GM18498 (cell line): ENCODE measurements around the gene OSGEP.
A peak's percentile ranks its signal among the peaks of the same experiment; 100 is the strongest.

ENCODE experiments used
- ATAC-seq: cut with Tn5 transposase; IDR thresholded peaks from one replicate; pipeline ENCODE4 v1.9.1; 2021; ENCODE audit warnings: mild to moderate bottlenecking, moderate library complexity; ENCODE audit not compliant: unreplicated experiment

OSGEP gene

DNA sequence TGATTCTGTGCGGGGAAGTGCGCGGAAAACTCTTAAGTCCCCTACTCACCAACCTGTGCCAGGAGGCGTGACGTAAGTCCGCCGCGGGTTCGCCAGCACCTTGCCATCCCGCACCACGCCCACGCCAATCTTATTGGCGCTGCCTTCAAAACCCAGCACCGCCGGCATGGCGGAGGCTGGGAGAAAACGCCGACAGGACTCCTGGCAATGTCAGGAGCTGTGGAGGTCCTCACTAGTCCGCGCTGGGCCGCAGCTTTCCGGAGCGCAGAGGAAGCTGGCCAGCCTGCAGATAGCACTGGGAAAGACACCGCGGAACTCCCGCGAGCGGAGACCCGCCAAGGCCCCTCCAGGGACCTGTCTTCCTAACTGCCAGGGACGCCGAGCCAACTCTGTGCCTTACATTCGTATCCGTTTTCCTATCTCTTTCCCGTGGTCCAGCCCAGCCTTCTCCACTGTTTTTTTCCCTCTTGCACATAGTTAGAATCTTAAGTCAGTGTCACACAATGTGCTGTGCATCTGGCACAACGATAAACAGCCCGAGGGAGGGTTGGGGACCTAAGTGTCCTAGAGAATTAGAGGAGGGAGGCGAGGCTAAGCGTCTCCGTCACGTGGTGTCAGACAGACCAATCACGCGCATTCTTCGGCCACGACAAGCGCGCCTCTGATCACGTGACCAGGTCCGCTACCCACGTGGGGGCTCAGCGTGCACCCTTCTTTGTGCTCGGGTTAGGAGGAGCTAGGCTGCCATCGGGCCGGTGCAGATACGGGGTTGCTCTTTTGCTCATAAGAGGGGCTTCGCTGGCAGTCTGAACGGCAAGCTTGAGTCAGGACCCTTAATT lies at the start of gene OSGEP, which contains the start of gene APEX1:
OSGEP (minus strand) TSS at position 297 of the 839 bp plus-strand sequence; CDS start at position 168, 129 bp downstream.
APEX1 (plus strand) TSS at position 711 of the 839 bp plus-strand sequence. CDS start 420 bp downstream, outside the sequence.
- ATAC-seq = peak; percentile 87

DNA sequence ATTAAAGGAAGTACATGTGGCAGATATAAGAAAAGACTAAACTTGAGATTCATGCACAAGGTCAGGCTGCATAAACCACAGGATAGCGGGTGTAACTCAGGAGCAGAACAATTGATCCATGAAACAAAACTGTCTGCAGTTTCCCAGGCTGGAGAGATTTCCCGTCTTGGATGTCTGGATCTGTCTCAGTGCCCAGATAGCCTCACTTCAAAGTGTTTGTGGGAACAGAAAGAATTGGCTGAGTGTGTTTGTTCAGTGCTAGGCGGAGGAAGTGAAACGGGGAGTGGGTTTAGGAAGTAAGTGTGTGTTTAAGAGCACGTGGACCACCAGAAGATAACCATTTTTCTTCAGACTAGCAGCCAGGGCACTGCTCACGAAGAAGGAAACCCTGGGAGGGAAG lies 49.3 kb upstream of the OSGEP start:
- ATAC-seq = no peak

DNA sequence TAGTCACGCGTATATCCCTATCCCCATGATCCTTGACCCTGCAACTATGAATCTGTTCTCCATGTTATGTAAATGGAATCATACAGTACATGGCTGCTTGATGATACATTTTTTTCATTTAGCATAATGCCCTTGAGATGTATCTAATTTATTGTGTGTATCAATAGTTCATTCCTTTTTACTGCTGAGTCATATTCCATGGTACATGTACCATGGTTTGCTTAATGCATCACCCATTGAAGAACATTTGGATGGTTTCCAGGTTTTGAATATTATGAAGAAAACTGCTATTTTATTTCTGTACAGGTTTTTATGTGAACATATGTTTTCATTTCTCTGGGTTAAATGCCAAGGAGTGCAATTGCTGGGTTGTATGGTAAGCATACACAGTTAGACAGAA lies 46.7 kb upstream of the OSGEP start:
- ATAC-seq = no peak

DNA sequence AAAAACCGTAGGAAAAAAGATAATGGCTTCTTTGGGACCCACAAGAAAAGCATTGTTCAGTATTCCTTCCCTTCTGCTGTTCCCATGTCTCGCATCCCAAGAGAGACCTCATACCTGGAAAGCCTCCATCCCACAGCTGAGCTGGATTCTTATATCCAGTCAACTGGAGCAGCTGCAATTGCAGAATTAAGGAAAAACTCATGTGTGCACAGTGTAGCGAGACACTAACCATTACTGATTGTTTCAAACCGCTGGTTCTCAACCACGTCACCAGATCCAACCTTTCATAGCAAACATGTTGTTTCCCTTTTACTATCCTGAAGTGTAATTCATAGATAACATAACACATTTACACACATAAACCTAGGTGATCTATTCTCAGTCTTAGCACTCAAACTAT lies 45.3 kb upstream of the OSGEP start:
- no peak for ATAC-seq

DNA sequence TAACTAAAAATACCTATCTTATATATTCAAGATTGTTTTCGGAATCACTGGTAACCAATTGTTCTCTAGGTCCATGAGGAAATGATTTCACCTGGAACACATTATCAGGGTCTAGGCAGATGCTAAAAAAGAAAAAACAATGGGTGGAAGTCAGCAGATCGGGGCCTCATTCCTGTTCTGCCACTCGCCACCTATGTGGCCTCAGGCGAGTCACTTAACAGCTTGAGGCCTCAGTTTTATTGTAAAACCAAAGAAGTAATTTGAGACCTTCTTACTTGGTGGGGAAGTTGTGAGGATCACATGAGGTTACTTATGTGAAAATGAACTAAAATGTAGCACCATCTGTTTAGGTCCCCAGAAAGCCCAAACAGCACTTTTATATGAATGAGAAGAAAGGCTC lies 44.5 kb upstream of the OSGEP start:
- no peak for ATAC-seq

DNA sequence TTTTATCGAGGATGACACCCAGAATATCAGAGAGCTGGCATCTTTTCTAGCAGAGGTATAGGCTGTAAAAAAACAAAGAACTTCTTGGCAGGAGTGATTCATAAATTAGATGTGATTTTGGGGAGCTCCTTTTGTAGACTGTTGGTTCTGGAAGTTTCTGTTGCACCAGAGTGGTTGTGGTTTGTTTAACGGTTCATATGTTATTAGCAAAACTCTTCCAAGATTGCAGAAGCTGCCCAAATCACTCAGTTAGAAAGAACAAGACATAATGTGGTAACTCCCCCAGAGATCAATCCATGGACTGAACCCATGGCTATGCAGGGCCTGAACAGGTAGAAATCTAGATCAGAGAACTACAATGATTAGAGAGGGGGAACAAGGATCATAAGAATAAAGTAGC lies 44.0 kb upstream of the OSGEP start:
- ATAC-seq = no peak

DNA sequence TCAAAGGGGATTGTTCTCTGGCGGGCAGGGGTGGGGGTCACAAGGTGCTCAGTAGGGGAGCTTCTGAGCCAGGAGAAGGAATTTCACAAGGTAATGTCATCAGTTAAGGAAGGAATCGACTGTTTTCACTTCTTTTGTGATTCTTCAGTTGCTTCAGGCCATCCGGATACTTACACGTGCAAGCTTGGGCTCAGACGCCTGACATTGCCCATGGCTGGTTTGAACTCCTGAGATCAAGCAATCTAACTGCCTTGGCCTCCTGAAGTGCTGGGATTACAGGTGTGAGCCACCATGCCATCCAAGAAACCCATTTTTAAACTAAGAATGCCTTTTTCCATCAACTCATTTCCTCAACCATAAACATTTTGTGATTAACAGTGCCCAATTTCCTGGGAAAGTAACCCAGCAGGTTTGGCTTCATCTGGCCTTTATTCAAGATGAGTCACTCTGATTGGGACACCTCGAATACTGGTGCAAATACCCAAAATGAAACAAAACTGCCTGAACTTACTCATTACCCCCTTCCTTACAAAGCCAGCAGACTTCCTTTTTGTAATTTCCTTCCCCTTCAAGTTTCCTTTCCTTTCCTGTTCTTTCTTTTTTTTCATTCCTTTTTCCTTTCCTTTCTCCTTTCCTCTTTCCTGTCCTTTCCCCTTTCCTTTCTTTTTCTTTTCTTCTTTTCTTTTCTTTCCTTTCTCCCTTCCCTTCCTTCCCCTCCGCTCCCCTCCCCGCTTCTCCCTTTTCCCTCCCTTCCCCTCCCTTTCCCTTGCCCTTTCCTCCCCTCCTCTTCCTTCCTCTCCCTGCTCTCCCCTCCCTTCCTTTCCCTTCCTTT lies 40.5 kb upstream of the OSGEP start:
- no peak for ATAC-seq

DNA sequence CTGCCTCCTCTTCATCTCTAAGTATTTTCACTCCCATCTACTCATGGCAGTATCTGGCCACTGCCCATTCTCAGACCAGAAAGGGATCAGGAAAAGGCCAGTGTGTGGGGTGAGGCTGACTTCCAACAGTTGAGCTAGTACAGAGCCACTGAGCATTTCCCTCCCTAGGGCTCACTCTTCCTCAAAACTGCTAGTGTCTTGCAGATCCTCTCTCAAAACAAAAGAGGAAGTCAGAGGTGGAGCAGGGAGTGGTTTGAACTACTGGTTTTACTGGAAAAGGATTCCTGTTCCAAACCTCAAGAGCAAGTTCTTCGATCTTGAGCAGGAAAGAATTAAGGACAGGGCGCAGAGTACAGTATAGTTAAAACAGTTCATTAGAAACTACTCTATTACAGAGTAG lies 39.0 kb upstream of the OSGEP start:
- no peak for ATAC-seq

DNA sequence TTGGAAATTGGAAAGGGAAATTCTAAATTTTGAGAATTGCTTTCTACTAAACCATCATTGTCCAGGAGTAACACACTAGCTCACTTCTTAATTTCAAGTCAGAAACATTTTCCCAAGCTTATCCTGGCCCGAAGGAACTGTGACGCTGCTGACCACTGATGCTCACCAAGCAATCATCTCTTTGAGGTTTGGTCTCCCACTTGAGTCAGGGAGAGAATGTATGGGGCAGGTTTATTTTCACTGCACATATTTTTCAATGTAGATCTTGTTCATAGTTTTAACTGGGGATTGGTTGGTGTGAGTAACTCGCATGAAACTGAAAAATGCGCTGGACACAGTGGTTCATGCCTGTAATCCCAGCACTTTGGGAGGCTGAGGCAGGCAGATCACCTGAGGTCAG lies 37.9 kb upstream of the OSGEP start:
- no peak for ATAC-seq

DNA sequence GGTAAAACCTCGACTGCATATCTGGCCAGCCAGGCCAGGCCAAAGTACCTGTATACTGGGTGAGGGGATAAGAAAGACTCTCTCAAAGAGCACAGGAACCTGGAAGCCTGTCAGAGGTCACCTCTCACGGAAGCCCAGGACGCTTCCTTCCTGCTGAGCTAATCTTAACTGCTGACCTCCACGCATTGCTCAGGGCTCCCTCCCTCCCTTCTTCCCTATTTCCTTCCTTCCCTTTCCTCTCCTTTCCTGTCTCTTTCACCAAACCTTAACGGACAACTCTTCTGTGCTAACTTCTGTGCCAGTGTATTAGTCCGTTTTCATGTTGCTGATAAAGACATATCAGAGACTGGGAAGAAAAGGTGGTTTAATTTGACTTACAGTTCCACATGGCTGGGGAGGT lies 36.0 kb upstream of the OSGEP start:
- no peak for ATAC-seq

DNA sequence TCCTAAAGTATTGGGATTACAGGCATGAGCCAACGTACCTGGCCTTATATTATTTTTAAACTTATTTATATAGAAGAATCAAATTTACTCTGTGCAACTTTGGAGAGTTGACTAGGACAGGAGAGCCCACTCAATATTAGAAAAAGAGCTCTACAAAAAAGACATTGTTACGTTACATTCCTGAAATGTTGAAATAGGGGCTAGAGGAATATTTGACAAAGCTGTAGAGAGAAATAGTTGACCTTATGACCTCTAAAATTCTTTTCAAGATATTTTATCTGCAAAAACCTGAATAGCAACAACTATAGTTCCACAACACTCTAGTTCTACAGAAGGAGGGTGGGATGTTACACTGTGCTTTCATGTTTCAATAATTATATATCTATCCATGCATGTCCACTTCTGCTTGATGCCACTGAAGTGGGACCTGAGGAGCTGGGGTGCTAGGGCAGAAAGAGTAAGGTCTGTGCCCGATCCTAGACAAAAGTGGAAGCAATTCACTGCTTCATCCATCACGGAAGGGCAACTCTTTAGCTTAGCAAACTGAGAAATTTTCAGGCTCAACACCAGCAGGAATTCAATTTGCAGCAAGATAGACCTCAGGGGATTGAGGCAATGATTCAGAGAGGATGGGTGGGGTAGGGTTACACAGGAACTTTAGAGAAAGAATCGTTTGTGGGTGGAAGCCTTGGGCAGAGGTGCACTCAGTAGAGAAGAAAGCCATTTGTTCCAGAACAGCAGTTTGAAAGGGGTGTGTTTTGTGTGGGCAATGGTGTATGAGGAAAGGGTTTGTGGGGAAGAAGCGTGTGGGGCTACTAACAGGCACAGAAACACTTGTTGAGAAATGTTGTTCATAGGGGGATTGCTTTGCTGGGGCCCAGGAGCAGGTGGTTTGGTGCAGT lies 34.7 kb upstream of the OSGEP start:
- ATAC-seq = peak; percentile 30

DNA sequence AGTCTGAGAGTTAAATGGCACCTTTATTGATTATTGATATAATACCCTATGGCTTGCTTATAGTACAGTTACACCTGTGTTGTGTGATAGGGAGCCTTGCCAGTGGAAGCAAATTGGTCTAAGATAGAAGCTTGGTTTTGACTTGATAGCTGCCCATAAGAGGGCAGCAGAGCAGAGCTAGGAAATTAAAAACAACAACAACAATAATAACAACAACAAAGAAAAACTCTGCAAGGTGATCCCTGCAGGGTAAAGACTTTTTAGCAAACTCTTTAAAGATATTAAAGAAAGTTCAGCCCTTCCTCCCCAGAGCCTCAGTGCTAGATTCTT lies 32.7 kb upstream of the OSGEP start:
- ATAC-seq = no peak

DNA sequence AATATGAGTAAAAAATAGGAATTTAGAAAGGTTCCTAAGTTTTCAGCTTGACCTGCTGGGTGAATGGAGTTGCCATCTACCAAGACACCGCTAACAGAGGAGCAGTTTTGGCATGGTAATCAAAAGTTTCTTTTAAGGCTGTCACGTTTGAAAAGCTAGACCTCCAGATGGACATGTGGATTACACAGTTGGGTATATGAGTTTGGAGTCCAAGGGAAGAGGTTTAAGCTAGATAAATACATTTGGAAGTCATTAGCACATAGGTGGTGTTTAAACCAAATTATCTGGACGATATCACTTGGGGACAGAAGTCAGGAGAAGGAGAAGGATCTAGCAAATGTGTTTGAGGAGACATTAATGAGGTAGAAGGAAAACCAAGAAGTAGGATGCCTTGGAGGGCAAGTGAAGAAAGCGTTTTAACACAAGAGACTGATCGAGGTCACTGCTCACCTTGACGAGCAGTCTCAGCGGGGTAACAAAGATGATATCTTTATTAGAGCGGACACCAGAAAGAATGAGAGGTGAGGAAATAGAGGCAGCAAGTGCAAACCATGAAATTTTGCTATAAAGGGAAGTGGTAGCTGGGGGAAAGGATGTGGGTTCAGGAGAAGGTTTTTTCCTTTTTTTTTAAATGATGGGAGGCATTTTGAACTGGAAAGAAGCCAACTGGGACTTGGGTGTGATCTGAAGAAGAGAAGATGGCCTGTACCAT lies 32.2 kb upstream of the OSGEP start:
- no peak for ATAC-seq

DNA sequence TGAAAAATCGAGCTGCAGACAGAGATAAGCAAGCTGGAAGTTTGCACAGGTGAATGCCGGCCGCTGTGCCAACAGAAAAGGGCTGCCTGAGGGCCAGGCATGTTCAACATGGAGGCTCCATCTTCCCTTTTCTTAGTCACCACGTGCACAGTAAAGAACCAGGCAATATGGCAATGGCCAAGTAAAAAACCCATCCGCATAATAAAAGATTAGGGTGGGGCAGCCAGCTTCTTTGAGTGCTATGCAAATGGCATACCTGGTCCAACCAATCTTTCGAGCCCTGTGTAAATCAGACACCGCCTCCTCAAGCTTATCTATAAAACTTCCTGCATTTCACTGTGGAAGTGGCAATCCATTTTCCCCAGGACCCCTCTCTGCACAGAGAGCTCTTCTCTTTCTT lies 31.3 kb upstream of the OSGEP start:
- ATAC-seq = no peak

DNA sequence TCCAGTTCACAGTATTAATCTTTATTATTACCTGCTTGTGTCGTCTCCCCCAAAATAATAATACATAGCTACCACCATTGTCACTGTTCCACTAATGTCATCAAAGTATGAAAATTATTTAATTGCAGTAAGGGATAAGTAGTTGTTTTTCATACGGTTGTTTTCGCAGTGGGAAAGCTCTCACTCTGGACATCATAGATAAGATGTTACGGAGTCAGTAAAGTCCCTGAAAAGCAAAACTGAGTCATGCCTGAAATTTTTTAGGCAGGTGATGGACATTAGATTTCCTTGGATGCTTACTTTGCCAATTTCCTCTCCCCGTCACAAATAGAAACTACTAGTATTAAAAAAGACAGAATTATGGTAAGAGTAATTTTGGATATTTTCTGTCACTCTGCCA lies 27.8 kb upstream of the OSGEP start:
- no peak for ATAC-seq

DNA sequence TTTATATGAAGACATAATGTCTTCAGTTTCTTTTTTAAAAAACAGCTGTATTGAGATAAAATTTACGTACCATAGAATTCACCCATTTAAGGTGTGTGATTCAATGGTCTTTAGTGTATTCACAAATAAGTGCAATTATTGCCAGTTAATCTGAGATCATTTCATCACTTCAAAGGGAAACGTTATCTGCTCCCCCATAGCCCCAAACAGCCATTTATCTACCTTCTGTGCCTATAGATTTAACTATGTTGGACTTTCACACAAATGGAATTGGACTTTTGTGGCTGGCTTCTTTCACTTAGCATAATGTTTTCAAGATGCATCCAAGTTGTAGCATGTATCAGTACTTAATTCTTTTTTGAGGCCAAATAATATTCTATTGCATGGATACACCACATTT lies 24.3 kb upstream of the OSGEP start:
- ATAC-seq = no peak

DNA sequence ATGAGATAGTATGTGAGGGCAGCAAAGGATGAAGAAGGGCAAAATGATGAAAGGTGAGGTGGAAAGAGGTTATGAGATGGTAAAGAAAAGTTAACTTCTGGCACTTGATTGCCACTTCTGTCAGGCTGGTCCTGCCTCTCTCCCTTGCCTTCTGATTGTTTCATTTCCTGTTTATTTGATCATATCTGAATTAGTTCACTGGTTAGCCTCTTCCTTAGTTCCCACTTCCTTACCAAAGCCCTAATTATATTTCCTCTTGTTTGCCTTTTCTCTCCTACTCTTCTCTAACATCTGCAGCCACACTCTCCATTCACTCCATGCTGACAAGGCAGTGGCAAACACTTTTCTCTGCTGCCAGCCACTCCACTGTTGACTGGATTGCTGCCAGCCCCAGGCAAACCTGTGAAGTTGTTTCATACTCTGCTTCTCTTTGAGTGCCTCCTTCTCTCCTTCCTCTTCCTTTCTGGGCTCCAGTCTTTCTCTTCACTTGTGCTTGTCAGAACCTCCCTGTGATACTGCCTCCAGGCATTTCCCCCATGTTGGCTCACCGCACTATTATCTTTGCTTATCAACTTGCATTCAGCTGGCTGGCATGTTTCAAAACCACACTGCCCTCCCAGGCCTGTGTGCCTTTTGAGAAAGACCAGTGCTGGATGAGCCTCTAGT lies 22.7 kb upstream of the OSGEP start:
- no peak for ATAC-seq

DNA sequence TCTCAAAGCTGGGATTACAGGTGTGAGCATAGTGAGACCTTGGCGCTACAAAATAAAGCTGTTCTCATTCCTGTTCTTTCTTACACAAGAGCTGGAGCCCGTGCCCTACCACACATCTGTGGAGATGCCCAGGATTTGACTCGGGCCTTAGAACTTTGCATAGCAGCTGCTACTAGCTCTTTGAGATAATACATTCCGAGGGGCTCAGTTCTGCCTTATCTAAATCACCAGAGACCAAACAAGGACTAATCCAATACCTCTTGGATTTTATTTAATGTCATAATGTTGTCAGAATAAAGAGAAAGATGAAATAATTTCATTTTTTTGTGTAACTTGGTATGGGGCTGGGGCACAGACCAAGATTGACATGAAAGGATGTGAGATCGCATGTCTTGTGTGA lies 22.2 kb upstream of the OSGEP start:
- ATAC-seq = no peak

DNA sequence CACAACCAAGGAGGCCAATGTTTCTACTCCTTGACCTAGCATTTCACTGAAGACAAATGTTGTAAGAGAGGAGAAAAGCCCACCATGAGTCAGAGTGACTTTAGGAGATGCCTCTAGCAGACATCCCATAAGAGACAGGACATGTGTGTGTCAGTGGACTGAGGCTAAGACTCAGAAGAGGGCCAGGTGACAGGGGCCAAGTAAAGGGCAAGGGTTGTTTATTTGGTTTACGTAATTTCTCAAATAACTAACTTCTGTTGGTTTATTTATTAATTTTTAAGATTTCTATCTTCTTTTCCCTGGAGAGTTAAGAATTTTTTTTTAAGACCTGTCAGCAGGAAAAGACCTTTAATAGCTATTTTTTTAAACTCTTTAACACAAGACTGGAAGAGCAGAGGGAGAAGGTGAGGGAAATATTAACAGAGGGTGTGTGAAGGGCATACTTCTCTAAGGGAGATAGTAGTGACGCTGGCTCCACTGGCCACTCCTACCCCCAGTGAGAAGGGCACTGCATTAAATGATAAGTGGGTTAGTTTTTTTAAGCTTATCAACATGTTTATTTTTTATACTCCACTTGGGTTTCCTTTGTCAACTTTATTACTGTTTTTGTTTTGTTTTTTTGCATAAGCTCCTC lies 18.0 kb upstream of the OSGEP start:
- no peak for ATAC-seq

DNA sequence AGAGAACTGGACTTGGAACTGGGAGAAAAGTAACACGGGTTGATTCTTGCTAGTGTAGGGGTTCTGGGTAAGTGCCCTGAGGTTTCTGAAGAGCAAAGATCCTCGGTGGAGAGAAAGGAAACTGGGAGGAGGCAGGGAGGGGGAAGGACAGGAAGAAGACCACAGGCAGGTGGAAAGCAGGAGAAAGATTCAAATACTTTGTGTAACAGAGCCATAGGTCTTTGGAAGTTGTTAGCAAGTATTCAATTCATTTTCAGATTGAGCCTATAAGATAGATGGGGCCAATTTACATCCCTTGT lies 15.9 kb upstream of the OSGEP start:
- ATAC-seq = no peak
